ENCODE results near the gene GTF2A2. TPM values are rescaled to one million over a fixed set of nuclear protein-coding genes. Genes with fewer than 3 reads are reported as not detected.

GTF2A2 gene
- total and polyA plus RNA-seq, 10 of the 15 experiments (the other 5 are each of a cell fraction or from before 2014, with no cell fraction given), result 89.2 to 565 (median 137) TPM

DNA sequence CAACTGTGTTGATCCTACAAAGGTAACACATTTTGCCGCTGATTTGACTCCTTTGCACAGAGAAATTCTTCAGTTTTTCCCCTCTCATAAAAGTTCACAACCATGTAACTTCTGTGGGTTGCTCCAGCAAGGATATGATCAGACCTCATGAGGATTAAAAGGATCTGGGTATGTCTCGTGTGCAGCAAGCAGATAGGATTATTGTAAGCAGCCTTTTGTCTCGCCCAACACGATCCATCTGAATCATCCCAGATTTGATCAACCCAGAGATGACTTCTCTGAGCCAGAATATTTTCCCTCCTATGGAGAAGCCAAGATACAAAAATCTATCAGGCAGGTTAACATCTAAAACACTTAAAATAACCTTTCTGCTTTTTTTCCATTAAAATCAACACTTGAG is 44.6 kb upstream of the GTF2A2 start:
- Histone ChIP-seq H3K27me3 (replicated peaks in 1 of 2; ENCODE audit: control insufficient read depth in 2 of 2, insufficient read depth in 2 of 2, low read length in 1 of 2) (peaks cover 0 to 2% of the 10 kb centered on the region in 2 experiments; a peak in 1 of 4 replicates), H3K4me2 (ENCODE audit: control insufficient read depth, insufficient read depth) (no peak overlapping the region), H2AFZ (ENCODE audit: control insufficient read depth, low read depth, low read length) (no peak overlapping the region), H3K79me2 (ENCODE audit: control insufficient read depth, insufficient read depth, low read length) (no peaks in the 10 kb centered on the region), H4K20me1 (ENCODE audit: control insufficient read depth, insufficient read depth) (no peaks in the 10 kb centered on the region), H3K9ac (ENCODE audit: control insufficient read depth, insufficient read depth, low read length) (no peak overlapping the region), H3K9me3 (replicated peaks; ENCODE audit: control insufficient read depth, insufficient read depth, low read length) (no peaks in the 10 kb centered on the region), H3K4me3 (no peak overlapping the region), H3K36me3 (ENCODE audit: control insufficient read depth in 2 of 2, insufficient read depth in 2 of 2, low read length in 1 of 2) (no peaks in the 10 kb centered on the region), H3K4me1 (ENCODE audit: control insufficient read depth, insufficient read depth, low read length) (no peaks in the 10 kb centered on the region), H3K27ac (ENCODE audit: control insufficient read depth, insufficient read depth) (no peak overlapping the region)
- no peak for ATAC-seq
- no peak for FAIRE-seq
- intact Hi-C loops (cut with micrococcal nuclease; ENCODE audit: unreplicated experiment), result no loop called here
- ChIA-PET CTCF (interaction anchor here (1.1 kb wide), 1 partner anchor 11 kb away, joined by 4 read pairs; no protein-coding TSS in a partner anchor), SMC1A (ENCODE audit: uncharacterized antibody, unreplicated experiment) (interaction anchor here (1.5 kb wide), 1 partner anchor 8 kb away, joined by 3 read pairs; no protein-coding TSS in a partner anchor), POLR2A (no interaction called here), RAD21 (ENCODE audit: unreplicated experiment) (no interaction called here)
- no TSS peak for BruUV-seq (replicated peaks)
- 27% methylated on average over 4 of the region's 4 CpGs for whole genome bisulfite sequencing (ENCODE audit: insufficient coverage, insufficient replicate concordance, low lambda C conversion rate, missing lambda C conversion rate)
- in situ Hi-C loops (cut with MboI), result no loop called here
- no peak for DNase-seq (ENCODE audit: low read depth, low spot score)
- TF ChIP-seq MEF2A (IDR thresholded peaks at IDR 0.05; ENCODE audit: insufficient read depth, low read depth, low read length) (no peak), RAD21 (IDR thresholded peaks at IDR 0.05; ENCODE audit: insufficient read depth, low read depth, low read length) (no peak), EZH2 (IDR thresholded peaks at IDR 0.05; ENCODE audit: borderline replicate concordance, control insufficient read depth, low read depth, low read length) (no peak), CEBPB (IDR thresholded peaks at IDR 0.05; ENCODE audit: borderline replicate concordance in 1 of 2, low read depth in 2 of 2, low read length in 2 of 2) (no peak), IKZF1 (conservative IDR thresholded peaks at IDR 0.05) (no peak), FOXM1 (IDR thresholded peaks at IDR 0.05; ENCODE audit: low read depth, low read length) (no peak), ZNF384 (IDR thresholded peaks at IDR 0.05; ENCODE audit: borderline replicate concordance, low read depth, low read length) (no peak), ZNF24 (IDR thresholded peaks at IDR 0.05) (no peak), MTA2 (IDR thresholded peaks at IDR 0.05; ENCODE audit: low read depth) (no peak), ZNF207 (IDR thresholded peaks at IDR 0.05; ENCODE audit: borderline replicate concordance) (no peak), SKIL (IDR thresholded peaks at IDR 0.05; ENCODE audit: low read depth, poor library complexity, severe bottlenecking) (no peak), CREB1 (IDR thresholded peaks at IDR 0.05; ENCODE audit: low read depth) (no peak)
- TF ChIP-seq, protein P1, sequence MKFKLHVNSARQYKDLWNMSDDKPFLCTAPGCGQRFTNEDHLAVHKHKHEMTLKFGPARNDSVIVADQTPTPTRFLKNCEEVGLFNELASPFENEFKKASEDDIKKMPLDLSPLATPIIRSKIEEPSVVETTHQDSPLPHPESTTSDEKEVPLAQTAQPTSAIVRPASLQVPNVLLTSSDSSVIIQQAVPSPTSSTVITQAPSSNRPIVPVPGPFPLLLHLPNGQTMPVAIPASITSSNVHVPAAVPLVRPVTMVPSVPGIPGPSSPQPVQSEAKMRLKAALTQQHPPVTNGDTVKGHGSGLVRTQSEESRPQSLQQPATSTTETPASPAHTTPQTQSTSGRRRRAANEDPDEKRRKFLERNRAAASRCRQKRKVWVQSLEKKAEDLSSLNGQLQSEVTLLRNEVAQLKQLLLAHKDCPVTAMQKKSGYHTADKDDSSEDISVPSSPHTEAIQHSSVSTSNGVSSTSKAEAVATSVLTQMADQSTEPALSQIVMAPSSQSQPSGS (IDR thresholded peaks at IDR 0.05; ENCODE audit: low read length), result no peak
- TF ChIP-seq, protein P2, sequence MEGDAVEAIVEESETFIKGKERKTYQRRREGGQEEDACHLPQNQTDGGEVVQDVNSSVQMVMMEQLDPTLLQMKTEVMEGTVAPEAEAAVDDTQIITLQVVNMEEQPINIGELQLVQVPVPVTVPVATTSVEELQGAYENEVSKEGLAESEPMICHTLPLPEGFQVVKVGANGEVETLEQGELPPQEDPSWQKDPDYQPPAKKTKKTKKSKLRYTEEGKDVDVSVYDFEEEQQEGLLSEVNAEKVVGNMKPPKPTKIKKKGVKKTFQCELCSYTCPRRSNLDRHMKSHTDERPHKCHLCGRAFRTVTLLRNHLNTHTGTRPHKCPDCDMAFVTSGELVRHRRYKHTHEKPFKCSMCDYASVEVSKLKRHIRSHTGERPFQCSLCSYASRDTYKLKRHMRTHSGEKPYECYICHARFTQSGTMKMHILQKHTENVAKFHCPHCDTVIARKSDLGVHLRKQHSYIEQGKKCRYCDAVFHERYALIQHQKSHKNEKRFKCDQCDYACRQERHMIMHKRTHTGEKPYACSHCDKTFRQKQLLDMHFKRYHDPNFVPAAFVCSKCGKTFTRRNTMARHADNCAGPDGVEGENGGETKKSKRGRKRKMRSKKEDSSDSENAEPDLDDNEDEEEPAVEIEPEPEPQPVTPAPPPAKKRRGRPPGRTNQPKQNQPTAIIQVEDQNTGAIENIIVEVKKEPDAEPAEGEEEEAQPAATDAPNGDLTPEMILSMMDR (IDR thresholded peaks at IDR 0.05 in 2 of 3, conservative IDR thresholded peaks at IDR 0.05 in 1 of 3; ENCODE audit: control insufficient read depth in 2 of 3, extremely low read depth in 1 of 3, insufficient read depth in 1 of 3, low read depth in 3 of 3, low read length in 3 of 3), result no peak
